ENCODE measurements around the gene LANCL2. TPM values are rescaled to one million over a fixed set of nuclear protein-coding genes. Genes with fewer than 3 reads are reported as not detected.

The LANCL2 gene
- polyA plus RNA-seq, 3 donors, result 6.4 to 11.8 (median 8.3) TPM

DNA sequence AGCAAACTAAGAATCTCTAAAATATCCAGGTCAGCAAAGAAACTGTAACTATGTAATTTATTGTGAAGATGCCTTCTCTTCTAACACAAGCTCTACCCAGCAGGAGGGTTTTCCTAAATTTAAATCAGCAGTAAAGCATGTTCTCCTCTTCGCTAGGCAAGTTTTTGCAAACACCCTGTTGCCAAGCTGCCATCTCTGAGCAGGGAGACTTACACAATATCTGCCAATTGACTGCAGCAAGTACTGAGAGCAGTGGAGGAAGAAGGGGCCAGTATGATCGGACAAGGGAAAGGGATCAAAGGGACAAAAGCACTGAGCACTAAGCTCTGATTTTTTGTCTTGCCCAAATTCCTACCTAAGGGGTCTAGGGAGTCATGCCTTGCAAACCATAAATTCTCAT is 16.0 kb upstream of the LANCL2 start:
- H3K9me3 Mint-ChIP-seq, result peaks cover 7 to 31% (median 16%) of the 10 kb centered on the region in 7 donors
- no peaks in the 10 kb centered on the region for H3K4me1 Mint-ChIP-seq
- peaks cover 9 to 14% (median 13%) of the 10 kb centered on the region in 3 donors for H3K27me3 Mint-ChIP-seq (ENCODE audit: low read depth in 3 of 3)

DNA sequence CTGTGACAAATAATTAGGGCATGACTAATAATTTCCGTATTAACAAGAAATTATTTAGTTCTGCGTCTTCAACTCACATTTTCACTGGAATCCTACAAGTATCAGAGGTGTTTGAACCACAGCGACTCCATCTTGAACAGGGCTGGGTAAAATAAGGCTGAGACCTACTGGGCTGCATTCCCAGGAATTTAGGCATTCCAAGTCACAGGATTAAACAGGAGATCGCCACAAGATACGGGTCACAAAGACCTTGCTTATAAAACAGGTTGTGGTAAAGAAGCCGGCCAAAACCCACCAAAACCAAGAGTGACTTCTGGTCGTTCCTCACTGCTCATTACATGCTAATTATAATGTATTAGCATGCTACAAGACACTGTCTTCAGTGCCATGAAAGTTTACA is 14.9 kb upstream of the LANCL2 start:
- Histone ChIP-seq H3K4me3 (replicated peaks in 1 of 3; ENCODE audit: low read depth in 2 of 3, low read length in 3 of 3) (no peak overlapping the region), H3K9ac (ENCODE audit: insufficient read depth, low read length, poor library complexity, severe bottlenecking) (no peak overlapping the region), H4K20me1 (ENCODE audit: insufficient read depth, low read length) (no peaks in the 10 kb centered on the region), H3K4me2 (replicated peaks; ENCODE audit: extremely low read depth, low read length, poor library complexity, severe bottlenecking) (no peak overlapping the region), H3K79me2 (ENCODE audit: insufficient read depth, low read length) (no peaks in the 10 kb centered on the region), H2AFZ (ENCODE audit: insufficient read depth, low read depth, low read length, poor library complexity, severe bottlenecking) (no peak overlapping the region), H3K36me3 (replicated peaks in 1 of 2; ENCODE audit: control insufficient read depth in 1 of 2, insufficient read depth in 2 of 2, low read length in 2 of 2) (no peaks in the 10 kb centered on the region), H3K27ac (ENCODE audit: low read depth in 1 of 2, low read length in 2 of 2) (no peak overlapping the region), H3K9me3 (replicated peaks in 1 of 2; ENCODE audit: control insufficient read depth in 1 of 2, insufficient read depth in 1 of 2, low read length in 2 of 2) (peaks cover 0 to 4% of the 10 kb centered on the region in 2 donors), H3K4me1 (ENCODE audit: control insufficient read depth in 1 of 2, insufficient read depth in 2 of 2, low read length in 2 of 2) (no peaks in the 10 kb centered on the region), H3K27me3 (ENCODE audit: control insufficient read depth in 2 of 2, insufficient read depth in 2 of 2, low read length in 2 of 2) (no peaks in the 10 kb centered on the region)
- TF ChIP-seq, protein P1, sequence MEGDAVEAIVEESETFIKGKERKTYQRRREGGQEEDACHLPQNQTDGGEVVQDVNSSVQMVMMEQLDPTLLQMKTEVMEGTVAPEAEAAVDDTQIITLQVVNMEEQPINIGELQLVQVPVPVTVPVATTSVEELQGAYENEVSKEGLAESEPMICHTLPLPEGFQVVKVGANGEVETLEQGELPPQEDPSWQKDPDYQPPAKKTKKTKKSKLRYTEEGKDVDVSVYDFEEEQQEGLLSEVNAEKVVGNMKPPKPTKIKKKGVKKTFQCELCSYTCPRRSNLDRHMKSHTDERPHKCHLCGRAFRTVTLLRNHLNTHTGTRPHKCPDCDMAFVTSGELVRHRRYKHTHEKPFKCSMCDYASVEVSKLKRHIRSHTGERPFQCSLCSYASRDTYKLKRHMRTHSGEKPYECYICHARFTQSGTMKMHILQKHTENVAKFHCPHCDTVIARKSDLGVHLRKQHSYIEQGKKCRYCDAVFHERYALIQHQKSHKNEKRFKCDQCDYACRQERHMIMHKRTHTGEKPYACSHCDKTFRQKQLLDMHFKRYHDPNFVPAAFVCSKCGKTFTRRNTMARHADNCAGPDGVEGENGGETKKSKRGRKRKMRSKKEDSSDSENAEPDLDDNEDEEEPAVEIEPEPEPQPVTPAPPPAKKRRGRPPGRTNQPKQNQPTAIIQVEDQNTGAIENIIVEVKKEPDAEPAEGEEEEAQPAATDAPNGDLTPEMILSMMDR (IDR thresholded peaks at IDR 0.05), result no peak
- no peak for DNase-seq
- no peaks in the 10 kb centered on the region for H3K4me1 Mint-ChIP-seq
- peaks cover 9 to 16% (median 10%) of the 10 kb centered on the region in 3 donors for H3K27me3 Mint-ChIP-seq (ENCODE audit: low read depth in 3 of 3)
- WGBS (ENCODE audit: insufficient coverage), result 73% methylated on average over 2 of the region's 7 CpGs
- no peak overlapping the region for H3K4me3 Mint-ChIP-seq
- intact Hi-C loops (cut with micrococcal nuclease), result no loop called here
- H3K27ac Mint-ChIP-seq, result no peak overlapping the region
- H3K9me3 Mint-ChIP-seq, result peaks cover 2 to 19% (median 5%) of the 10 kb centered on the region in 7 donors
- H3K36me3 Mint-ChIP-seq, result no peaks in the 10 kb centered on the region

More for the DNA sequence above, 16.0 kb upstream of the LANCL2 start:
- TF ChIP-seq, protein P1 (IDR thresholded peaks at IDR 0.05), result no peak
- no peak overlapping the region for H3K4me3 ChIP-seq (replicated peaks in 1 of 3; ENCODE audit: low read depth in 2 of 3, low read length in 3 of 3)
- no peak overlapping the region for H3K4me3 Mint-ChIP-seq
- H3K79me2 ChIP-seq (ENCODE audit: insufficient read depth, low read length), result no peaks in the 10 kb centered on the region
- H3K27me3 ChIP-seq (ENCODE audit: control insufficient read depth in 2 of 2, insufficient read depth in 2 of 2, low read length in 2 of 2), result no peaks in the 10 kb centered on the region
- H3K4me1 ChIP-seq (ENCODE audit: control insufficient read depth in 1 of 2, insufficient read depth in 2 of 2, low read length in 2 of 2), result no peaks in the 10 kb centered on the region
- H2AFZ ChIP-seq (ENCODE audit: insufficient read depth, low read depth, low read length, poor library complexity, severe bottlenecking), result no peak overlapping the region
- DNase-seq, result no peak
- WGBS (ENCODE audit: insufficient coverage), result 60% methylated on average over 1 of the region's 2 CpGs
- no peaks in the 10 kb centered on the region for H3K36me3 Mint-ChIP-seq
- no peaks in the 10 kb centered on the region for H4K20me1 ChIP-seq (ENCODE audit: insufficient read depth, low read length)
- intact Hi-C loops (cut with micrococcal nuclease), result no loop called here
- H3K9me3 ChIP-seq (replicated peaks in 1 of 2; ENCODE audit: control insufficient read depth in 1 of 2, insufficient read depth in 1 of 2, low read length in 2 of 2), result peaks cover 6 to 15% of the 10 kb centered on the region in 2 donors
- no peak overlapping the region for H3K27ac ChIP-seq (ENCODE audit: low read depth in 1 of 2, low read length in 2 of 2)
- H3K27ac Mint-ChIP-seq, result no peak overlapping the region
- no peaks in the 10 kb centered on the region for H3K36me3 ChIP-seq (replicated peaks in 1 of 2; ENCODE audit: control insufficient read depth in 1 of 2, insufficient read depth in 2 of 2, low read length in 2 of 2)
- no peak overlapping the region for H3K4me2 ChIP-seq (replicated peaks; ENCODE audit: extremely low read depth, low read length, poor library complexity, severe bottlenecking)
- no peak overlapping the region for H3K9ac ChIP-seq (ENCODE audit: insufficient read depth, low read length, poor library complexity, severe bottlenecking)

All from CD14-positive monocyte (primary cell).